SHP77 treated with DMSO at 0.1 percent for 48 hours (cell line): ENCODE data around the gene NUP205.
"Not testable (repeated sequence)": the region's sequence is repeated elsewhere in the genome, so short reads cannot be mapped to it uniquely, and the experiment has no call there.

Experiments
- DNase-seq: peaks from one replicate; lab custom pipeline; 2025; lab: John Stamatoyannopoulos, UW

The NUP205 gene

DNA sequence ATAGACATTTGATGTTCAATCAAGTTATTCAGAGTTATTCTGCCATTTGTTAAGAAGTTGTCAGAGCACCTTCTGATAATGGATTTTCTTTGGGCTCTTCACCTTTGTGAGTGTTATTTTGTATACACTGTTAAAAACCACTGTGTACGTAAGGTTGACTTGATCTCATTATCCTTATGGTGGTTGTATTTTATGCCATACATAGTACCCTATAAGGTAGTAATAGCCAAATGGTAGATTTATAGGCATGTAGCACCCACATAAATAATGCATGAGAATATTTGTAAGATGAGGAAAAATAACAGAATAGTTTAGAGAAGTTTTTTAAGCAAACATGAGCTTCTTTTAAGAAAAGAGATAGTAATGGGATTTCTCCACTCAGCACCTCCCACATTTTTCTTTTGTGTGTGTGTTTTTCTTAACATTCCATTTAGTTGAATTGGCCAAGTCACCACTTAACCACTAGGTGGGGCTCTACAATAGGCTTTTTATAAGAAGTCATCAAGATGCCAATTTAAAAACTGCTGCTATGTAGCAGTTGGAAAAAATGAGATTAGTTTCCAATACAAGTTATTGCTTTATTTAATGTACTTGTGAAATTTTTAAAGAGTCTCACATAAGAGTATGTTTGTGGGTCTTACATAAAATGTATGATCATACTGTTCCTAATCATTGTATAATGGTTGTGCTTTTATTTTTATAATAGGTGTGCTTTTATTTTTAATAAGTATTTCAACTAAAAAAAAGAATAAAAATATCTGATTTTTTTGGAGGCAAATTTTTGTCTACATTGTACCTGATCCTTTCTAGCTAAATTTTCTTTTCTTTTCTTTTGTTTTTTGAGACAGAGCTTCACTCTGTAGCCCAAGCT is 63.5 kb downstream of the NUP205 start:
- DNase-seq = peak; percentile 39

DNA sequence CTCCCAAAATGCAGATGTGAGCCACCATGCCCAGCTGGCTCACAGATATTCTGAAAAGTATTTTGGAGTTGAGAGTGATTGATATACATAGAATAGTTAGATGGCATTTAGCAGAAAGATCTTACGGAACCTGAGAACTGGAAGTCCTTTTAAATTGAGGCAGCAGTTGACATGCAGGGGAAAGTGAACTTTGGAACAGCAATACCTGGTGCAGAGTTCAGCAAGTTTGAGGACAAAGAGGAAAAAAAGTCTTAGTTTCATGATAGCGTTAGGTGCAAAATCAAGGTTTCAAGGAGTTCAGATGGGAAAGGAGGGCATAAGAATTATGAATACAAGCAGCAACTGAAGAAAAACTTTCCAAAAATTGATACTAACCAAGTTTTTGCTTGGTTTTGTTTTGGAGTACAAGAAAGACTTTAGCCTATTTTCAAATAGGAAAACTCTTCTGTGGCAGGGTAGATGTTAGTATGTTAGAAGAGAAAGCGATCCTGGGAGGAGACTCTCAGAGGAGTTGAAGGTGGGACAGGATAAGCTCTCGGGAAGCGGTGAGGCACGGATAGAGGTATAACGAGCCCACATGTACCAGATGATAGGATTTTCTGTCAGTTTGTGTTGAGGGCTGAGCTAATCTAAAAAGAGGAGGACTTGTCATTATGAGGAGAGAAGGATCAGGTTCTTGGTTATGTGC is 76.6 kb downstream of the NUP205 start:
- DNase-seq = no peak

DNA sequence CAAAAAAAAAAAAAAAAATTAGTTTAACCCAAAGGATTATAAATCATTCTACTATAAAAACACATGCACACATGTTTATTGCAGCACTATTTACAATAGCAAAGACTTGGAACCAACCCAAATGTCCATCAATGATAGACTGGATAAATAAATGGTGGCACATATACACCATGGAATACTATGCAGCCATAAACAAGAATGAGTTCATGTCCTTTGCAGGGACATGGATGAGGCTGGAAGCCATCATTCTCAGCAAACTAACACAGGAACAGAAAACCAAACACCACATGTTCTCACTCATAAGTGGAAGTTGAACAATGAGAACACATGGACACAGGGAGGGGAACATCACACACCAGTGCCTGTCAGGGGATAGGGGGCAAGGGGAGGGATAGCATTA is 82.0 kb downstream of the NUP205 start:
- DNase-seq = not testable (repeated sequence)

DNA sequence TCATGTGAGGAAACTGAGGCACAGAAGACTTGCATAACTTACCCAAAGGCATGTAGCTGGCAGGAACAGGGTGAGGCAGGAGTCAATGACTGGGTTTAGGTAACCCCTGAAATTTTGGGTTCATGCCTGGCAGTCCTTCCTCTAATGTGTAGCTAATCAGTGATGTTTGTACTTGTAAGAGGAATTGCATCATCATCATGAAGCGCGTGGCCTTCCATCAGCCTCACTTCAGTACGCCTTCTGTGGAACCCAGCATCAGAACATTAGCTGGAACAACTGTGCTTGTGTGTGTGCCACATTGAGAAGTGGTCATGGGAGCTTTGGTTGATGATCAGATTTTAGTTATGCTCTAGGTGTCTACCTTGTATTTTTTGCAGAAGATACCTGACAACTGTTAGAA is 86.4 kb downstream of the NUP205 start:
- no peak for DNase-seq

DNA sequence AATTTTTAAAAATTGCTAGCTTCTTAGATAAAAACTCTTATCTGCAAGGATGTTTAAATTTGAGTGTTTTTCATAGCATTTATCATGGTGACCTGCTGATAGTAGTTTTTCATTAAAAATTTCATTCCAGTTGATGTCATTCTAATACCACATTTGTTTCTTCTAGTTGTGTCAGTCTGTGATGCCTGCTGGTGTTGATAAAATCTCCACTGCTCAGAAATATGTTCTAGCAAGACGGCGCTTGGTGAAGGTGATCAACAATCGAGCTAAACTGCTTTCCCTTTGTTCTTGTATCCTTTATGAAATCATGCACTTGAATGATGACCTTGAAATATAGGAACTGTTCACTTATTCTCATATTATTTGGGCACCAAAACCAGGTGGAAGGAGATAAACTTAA is 87.0 kb downstream of the NUP205 start:
- no peak for DNase-seq

DNA sequence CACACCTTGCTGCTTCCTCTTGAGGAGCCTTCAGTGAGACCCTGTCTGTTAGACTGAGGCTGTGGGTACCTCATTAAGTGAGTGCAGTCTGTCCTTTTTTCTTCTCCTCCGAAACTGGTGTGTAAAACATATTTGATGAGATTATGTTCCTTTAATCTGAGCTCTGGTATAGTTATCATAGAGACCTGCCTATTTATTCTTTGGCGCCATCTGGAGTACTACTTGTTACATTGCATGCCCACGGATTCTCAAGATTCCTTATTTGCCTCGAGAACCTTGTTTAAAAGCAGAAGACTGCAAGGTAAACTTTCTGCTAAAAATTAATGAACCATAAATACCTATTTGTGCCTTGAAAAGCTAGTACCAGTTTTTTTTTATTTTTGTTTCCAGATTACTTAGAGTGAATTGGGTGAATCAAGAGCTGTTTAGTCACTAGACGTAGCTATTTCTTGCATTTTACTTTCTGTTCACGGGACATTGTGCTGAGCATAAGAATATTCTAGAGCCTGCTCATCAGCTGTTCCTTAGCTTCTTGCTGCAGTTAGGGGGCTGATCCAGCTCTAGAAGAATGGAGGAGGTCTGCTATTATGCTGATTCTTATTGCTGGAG is 87.7 kb downstream of the NUP205 start:
- no peak for DNase-seq

DNA sequence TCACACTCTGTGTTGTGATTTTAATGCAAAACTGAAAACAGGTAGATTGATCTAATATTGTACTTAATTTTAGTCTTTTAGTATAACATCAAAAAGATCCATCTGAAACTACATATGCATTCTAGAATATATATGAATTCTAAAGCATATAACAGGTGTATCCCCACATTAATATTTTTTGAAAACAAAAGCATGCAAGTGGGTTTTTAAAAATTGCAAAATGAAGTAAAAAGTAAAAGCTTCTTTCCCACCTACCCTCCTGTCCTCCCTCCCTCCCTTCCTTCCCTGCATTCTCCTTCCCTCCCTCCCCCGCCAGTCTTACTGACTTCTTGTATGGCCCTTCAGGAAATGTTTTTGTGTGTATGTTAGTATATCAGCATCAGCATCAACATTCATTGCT is 90.0 kb downstream of the NUP205 start:
- no peak for DNase-seq

DNA sequence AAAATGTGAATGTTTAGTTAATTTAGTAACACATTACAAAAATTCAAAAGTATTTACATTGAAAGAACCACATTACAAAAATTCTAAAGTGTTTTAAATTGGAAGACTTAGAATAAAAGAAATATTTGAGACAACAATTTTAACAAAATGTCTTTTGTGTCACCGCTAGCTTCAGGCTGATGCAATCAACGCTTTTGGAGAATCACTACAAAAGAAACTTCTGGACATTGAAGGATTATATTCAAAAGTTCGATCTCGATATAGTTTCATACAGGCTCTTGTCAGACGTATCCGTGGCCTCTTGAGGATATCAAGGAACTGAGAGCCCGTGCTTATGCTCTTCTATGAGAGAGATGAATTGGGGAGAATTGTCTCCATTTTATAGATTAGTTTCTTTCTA is 90.5 kb downstream of the NUP205 start:
- no peak for DNase-seq

DNA sequence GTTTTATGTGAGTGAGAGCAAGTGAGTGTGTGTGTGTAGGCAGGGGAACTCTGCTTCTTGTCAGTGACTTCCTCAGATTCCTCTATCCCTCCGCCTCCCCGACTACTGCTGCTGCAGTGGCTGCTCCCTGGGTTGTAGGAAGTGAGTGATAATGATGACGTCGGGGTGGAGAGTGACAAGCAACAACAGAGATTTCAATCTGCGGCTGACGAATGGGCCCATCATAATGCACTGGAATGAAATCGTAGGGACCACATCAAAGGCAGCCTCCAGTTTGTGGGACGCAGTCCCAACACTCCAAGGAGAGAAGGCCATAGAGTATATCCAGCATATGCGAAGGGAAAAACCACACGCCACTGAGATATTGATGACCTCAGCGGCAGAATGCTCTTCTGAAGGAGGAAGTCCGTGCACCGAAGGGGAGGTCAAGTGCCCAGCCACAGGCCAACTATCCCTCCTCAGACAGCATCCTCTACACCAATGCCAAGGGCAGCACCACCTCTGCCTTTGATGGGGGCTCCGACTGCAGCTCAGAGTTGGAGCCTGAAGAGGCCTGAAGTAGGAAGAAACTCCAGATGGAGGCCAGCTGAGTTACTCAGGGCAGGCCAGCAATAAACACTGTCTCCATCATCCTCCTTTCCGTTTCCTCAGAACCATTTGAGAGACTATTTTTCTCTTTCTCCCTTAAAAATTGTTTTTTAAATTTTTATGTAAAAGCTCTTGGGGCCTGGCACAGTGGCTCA is 93.3 kb downstream of the NUP205 start:
- DNase-seq = no peak

DNA sequence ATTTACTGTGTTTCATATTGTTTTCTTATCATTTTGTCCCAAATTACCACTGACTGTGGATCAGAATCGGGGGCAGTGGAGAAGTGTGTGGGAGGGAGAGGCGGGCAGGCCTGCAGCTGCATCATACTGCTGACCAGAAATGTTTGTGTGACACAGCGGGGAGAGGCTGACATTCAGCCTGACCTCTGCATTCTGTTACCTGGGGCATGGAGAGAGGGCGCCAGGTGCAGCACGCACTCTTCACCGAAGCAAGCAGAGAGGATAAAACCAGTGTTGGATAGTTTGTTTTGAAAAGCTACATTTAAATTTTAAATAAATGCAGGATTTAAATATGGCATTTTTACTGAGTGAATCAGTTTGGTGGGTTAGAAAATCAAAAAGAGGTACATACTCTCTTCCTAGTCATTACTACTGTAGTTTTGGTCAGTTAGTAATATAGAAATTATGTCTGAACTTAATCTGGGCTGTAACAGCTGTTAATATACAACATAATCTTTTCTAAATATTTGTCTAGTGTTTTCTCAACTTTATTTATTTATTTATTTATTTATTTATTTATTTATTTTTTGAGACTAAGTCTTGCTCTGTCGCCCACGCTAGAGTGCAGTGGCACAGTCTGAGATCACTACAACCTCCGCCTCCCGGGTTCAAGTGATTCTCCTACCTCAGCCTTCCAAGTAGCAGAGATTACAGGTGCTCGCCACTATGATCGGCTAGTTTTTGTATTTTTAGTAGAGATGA is 95.8 kb downstream of the NUP205 start:
- peak; percentile 41 for DNase-seq

DNA sequence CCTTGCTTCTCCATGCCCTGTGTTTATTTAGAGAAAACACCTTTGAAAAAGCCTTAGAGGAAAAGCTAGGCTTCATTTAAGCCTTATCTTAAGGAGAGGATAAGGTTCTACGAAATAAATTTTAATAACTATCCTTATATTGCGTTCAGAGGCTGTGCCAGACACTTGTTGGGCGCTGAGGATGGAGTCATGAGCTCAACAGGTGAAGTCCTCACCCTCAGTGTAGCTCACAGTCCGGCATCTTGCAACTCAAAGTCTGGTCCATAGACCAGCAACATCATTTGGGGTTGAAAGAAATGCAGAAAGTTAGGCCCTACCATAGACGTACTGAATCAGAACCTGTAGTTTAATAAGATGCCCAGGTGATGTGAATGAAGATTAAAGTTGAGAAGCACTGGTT is 100.8 kb downstream of the NUP205 start:
- DNase-seq = no peak

DNA sequence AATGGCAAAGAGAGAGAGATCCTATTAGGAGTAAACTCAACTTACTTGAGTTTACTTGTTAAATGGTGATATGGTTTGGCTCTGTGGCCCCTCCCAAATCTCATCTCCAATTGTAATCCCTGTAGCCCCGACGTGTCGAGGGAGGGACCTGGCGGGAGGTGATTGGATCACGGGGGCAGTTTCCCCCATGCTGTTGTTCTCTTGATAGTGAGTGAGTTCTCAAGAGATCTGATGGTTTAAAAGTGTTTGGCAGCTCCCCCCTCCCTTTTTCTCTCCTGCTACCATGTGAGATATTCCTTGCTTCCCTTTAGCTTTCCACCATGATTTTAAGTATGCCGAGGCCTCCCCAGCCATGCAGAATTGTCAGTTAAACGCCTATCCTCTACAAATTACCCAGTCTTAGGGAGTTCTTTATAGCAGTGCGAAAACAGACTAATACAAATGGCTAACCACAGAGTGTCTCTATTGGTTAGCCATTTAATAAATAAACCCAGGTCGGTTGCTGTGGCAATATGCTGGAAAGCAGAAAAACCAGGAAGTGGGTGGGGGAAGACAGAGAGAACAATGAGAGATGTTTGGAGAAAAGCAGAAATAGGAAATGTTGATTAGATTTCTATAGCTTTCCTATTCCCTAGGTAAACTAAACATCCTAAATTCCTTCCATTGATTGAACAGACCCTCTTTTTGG is 101.6 kb downstream of the NUP205 start:
- DNase-seq = no peak

DNA sequence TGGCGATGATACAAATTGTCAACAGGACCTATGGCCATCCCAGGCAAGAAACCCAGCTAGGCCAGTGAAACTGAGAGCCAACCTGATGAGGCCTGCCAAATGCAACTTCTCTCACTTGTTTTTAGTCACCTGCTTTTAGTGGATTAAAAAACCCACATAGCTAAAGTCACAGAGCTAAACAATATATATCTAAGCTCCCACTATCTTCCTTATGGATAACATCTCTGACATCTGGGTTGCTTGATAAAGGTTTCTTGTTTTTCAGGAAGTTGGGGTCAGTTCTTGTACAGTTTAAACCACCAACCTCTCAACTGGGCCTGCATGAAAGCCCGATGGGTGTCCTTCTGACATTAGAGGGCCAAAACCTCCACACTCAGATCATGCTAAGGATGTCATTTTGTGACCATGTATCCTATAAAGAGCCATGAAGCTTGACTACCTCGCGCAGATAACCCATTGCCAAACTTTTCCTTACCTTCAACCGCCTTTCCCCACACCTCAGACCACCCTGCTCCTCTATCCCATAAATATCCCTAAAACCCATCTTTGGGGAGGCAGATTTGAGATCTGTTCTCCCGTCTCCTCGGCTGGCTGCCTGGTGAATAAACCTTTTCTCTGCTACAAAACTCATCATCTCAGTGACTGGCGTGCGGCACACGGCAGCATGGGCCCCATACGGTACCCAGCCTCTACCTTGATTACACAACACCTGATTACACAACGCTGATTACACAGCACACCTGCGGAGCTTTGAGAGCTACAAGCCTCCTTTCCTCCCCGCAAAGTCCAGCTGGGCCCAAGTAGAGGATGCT is 103.8 kb downstream of the NUP205 start:
- DNase-seq = no peak

DNA sequence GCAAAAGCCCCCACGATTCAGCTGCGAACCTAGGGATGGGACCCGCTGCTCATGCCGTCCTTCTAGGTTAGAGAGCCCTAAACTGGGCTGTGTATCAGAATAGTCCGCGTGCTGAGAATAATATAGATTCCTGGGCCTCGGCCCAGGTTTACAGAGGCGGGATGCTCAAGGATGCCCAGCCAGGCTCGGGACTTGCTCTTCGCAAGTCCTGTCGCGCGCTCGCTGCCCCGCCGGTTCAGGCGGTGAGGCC is 104.3 kb downstream of the NUP205 start:
- peak; percentile 82 for DNase-seq

DNA sequence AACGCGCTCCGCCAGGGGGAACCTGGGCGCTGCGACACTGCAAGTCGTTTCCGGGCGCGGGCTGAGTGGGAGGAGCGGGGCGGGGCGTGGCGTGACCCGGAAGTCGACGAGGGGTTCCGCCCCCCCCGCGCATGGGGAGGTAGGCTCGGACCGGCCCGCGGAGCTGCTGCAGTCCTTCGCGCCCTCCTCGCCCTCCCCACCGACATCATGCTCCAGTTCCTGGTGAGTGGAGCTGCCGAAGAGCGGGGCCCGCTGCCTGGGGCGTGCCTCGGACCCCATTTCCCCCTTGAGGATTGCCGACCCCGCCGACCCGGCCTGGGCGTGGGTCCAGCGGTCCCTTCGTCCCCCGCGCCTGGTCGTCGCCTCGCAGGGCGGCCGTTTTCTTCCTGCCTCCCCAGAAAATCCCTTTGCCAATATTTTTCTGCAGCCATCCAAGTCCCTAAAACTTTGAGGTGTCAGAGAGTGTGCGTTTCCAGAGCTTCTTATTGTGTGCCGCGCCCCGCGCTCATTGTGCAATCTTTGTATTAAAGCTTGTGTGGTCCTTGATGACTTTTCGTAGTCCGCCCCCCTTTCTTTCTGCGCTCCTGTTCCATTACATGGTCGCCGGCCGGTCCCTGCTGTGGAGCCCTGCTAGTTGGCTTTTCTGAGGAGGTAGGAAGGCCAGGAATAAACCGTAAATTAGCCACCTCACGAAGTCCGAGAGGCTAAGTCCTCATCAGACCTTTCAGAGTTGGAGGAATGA is 104.8 kb downstream of the NUP205 start, which contains the start of gene STMP1:
Gene STMP1, plus strand, starts transcription at position 142 of the 742 bp plus-strand sequence.
- DNase-seq = no peak

DNA sequence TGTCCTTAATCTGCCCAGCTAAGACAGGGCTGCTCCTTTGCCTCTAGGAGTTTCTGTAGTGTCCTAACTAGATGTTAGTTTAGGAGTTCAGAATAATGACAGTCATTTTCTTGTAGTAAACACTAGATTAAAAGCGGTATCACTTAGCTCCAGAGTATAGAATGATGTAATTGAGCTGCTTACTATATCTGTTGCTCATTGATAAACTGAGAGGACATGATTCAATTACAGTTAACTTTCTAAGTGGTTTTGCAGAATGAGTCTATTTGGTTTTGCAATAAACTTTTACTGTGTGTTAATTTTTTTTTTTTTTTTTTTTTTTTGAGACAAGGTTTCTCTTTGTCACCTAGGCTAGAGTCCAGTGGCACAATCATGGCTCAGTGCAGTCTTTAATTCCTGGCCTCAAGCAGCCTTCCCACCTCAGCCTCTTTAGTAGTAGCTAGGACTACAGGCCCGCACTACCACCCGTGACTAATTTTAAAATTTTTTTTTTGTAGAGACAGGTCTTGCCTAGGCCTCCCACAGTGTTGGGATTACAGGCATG is 106.4 kb downstream of the NUP205 start:
- no peak for DNase-seq

DNA sequence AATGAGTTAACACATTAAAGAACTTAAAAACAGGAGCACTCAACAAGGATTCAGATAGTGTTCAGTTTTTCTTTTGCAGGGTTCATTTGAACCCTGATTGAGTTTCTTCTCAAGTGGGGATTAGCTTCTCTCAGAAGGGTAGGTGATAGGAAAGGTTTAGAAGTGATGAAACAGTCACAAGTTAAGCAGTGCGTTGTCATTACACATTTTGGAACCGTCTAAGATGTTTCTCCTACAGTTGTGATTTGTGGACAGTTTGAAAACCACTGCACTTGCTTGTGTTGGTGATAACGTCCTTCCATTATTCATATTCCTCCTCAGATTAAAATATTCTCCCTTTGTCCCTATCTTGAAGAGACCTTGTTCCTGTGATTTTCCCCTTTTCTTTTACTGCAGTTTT is 107.3 kb downstream of the NUP205 start:
- DNase-seq = no peak

DNA sequence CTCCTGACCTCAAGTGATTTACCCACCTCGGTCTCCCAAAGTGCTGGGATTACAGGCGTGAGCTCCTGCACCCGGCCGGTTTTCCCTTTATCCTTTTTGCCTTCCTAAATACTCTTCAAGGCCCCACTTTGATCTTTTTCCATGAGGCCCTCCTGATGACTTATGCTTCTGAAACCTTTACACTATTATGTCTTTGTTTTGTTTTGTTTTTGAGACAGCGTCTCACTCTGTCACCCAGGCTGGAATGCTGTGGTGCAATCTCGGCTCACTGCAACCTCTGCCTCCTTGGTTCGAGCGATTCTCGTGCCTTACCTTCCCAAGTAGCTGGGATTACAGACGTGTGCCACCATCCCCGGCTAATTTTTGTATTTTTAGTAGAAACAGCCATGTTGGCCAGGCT is 108.4 kb downstream of the NUP205 start:
- DNase-seq = no peak

DNA sequence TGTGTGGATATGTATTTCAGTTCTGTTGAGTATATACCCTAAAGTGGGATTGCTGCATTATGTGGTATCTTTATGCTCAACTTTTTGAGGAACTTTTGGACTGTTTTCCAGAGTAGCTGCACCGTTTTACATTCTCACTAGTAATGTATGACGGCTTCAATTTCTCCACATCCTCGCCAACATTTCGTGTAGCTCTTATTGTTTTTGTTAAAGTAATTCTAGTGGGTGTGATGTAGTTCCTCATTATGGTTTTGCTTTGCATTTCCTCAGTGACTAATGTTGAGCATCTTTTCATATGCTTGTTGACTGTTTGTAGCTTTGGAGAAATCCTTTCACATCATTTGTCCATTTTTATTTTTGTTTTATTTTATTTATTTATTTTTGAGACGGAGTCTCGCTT is 109.1 kb downstream of the NUP205 start:
- DNase-seq = no peak
